ENCODE data around the gene BMP2K. TPM values are rescaled to one million over a fixed set of nuclear protein-coding genes. Genes with fewer than 3 reads are reported as not detected.
"Not testable (repeated sequence)": the region's sequence is repeated elsewhere in the genome, so short reads cannot be mapped to it uniquely, and the experiment has no call there.

Gene BMP2K
- total RNA-seq, 1 experiment from 2014 or later = 45.6 TPM

DNA sequence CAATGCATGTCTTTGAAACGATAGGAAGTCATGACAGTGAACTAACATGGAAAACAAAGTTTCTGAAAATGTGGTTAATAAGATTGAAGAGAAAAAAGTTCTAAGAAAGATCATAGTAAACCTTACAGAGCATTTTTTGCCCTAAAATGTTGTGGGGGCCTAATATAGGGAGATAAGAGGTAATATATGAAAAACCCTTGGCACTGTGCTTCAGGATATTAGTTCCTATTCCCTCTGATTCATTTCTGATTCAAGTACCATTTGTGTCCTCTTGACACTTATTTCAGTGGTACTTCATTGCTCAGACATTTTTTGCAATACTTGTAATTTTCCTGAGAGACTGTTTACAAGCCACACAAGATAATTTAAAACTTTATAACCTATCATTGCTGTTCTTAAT lies 128.0 kb downstream of the BMP2K start:
- H3K27me3 ChIP-seq (replicated peaks; ENCODE audit: control insufficient read depth, insufficient read depth, low read length) = no peaks in the 10 kb centered on the region
- no peaks in the 10 kb centered on the region; the same call in 1 of the 2 replicates for H3K4me1 ChIP-seq
- H3K4me1 Mint-ChIP-seq (ENCODE audit: low read depth, unreplicated experiment) = no peaks in the 10 kb centered on the region
- no peak overlapping the region for H3K27ac Mint-ChIP-seq (ENCODE audit: unreplicated experiment)
- no peaks in the 10 kb centered on the region for H3K36me3 ChIP-seq (ENCODE audit: control insufficient read depth, insufficient read depth, low read length)
- DNase-seq = no peak
- no peaks in the 10 kb centered on the region for H3K27me3 Mint-ChIP-seq (ENCODE audit: insufficient read depth, unreplicated experiment)
- intact Hi-C loops (cut with micrococcal nuclease; ENCODE audit: unreplicated experiment) = no loop called here
- no peaks in the 10 kb centered on the region for H3K9me3 ChIP-seq
- H3K4me3 Mint-ChIP-seq (ENCODE audit: unreplicated experiment) = no peak overlapping the region
- TF ChIP-seq, protein P1, sequence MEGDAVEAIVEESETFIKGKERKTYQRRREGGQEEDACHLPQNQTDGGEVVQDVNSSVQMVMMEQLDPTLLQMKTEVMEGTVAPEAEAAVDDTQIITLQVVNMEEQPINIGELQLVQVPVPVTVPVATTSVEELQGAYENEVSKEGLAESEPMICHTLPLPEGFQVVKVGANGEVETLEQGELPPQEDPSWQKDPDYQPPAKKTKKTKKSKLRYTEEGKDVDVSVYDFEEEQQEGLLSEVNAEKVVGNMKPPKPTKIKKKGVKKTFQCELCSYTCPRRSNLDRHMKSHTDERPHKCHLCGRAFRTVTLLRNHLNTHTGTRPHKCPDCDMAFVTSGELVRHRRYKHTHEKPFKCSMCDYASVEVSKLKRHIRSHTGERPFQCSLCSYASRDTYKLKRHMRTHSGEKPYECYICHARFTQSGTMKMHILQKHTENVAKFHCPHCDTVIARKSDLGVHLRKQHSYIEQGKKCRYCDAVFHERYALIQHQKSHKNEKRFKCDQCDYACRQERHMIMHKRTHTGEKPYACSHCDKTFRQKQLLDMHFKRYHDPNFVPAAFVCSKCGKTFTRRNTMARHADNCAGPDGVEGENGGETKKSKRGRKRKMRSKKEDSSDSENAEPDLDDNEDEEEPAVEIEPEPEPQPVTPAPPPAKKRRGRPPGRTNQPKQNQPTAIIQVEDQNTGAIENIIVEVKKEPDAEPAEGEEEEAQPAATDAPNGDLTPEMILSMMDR (IDR thresholded peaks at IDR 0.05; ENCODE audit: insufficient read depth in 1 of 2, low read depth in 1 of 2, low read length in 1 of 2, severe bottlenecking in 1 of 2, unreplicated experiment in 1 of 2) = no peak
- ChIA-PET CTCF (no interaction called here), POLR2A (no interaction called here)
- H3K36me3 Mint-ChIP-seq (ENCODE audit: insufficient read depth, unreplicated experiment) = peaks cover 5% of the 10 kb centered on the region
- no peak overlapping the region for H3K4me3 ChIP-seq (ENCODE audit: low read depth, low read length)
- H3K9me3 Mint-ChIP-seq (ENCODE audit: unreplicated experiment) = no peaks in the 10 kb centered on the region
- BruUV-seq (replicated peaks) = no TSS peak

DNA sequence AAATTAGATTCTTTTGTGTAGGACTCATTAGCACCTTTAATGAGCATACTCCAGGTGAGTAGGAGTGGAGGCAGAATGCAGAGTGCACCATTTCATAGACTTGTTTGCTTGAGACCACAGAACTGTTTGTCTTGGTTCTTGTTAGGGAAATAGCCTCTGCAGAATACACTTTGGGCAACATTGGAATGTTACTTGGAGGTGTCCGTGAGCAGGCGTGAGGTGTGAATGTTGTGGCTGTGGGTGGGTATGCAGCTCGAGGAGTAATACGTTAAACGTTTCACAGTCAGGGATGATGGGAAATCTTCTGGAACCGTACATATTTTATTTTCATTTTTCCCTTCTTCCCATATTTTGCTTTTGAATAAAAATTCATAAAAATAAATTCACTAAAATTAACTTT lies 131.5 kb downstream of the BMP2K start:
- no peaks in the 10 kb centered on the region for H3K27me3 ChIP-seq (replicated peaks; ENCODE audit: control insufficient read depth, insufficient read depth, low read length)
- Mint-ChIP-seq H3K27me3 (ENCODE audit: insufficient read depth, unreplicated experiment) (no peaks in the 10 kb centered on the region), H3K36me3 (ENCODE audit: insufficient read depth, unreplicated experiment) (peaks cover 20% of the 10 kb centered on the region), H3K27ac (ENCODE audit: unreplicated experiment) (no peak overlapping the region), H3K9me3 (ENCODE audit: unreplicated experiment) (no peaks in the 10 kb centered on the region), H3K4me1 (ENCODE audit: low read depth, unreplicated experiment) (no peaks in the 10 kb centered on the region), H3K4me3 (ENCODE audit: unreplicated experiment) (no peak overlapping the region)
- H3K4me3 ChIP-seq (ENCODE audit: low read depth, low read length) = no peak overlapping the region
- no peaks in the 10 kb centered on the region for H3K4me1 ChIP-seq
- POLR2A ChIA-PET = no interaction called here
- no peaks in the 10 kb centered on the region for H3K36me3 ChIP-seq (ENCODE audit: control insufficient read depth, insufficient read depth, low read length)
- TF ChIP-seq, protein P1 (IDR thresholded peaks at IDR 0.05; ENCODE audit: insufficient read depth in 1 of 2, low read depth in 1 of 2, low read length in 1 of 2, severe bottlenecking in 1 of 2, unreplicated experiment in 1 of 2) = no peak
- CTCF ChIA-PET = no interaction called here
- no peaks in the 10 kb centered on the region for H3K9me3 ChIP-seq
- DNase-seq = no peak
- intact Hi-C loops (cut with micrococcal nuclease; ENCODE audit: unreplicated experiment) = no loop called here
- BruUV-seq (replicated peaks) = no TSS peak

DNA sequence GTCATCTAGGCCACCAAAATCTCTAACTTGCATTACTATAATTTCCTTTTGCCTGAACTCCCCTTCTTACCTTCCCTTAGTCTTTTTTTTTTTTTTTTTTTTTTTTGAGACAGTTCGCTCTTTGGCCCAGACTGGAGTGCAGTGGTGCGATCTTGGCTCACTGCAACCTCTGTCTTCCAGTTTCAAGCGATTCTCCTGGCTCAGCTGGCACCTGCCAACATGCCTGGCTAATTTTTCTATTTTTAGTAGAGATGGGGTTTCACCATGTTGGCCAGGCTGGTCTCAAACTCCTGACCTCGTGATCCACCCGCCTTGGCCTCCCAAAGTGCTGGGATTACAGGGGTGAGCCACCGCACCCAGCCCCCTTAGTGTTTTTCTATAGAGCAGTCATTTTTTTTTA lies 132.8 kb downstream of the BMP2K start:
- POLR2A ChIA-PET; DNase-seq; H3K27ac Mint-ChIP-seq (ENCODE audit: unreplicated experiment); H3K27me3 ChIP-seq (replicated peaks; ENCODE audit: control insufficient read depth, insufficient read depth, low read length); CTCF ChIA-PET; H3K4me1 Mint-ChIP-seq (ENCODE audit: low read depth, unreplicated experiment); H3K9me3 ChIP-seq; BruUV-seq (replicated peaks); H3K9me3 Mint-ChIP-seq (ENCODE audit: unreplicated experiment); intact Hi-C loops (cut with micrococcal nuclease; ENCODE audit: unreplicated experiment); H3K4me3 Mint-ChIP-seq (ENCODE audit: unreplicated experiment); H3K4me3 ChIP-seq (ENCODE audit: low read depth, low read length); H3K36me3 ChIP-seq (ENCODE audit: control insufficient read depth, insufficient read depth, low read length); H3K27me3 Mint-ChIP-seq (ENCODE audit: insufficient read depth, unreplicated experiment); H3K4me1 ChIP-seq: not testable (repeated sequence)
- H3K36me3 Mint-ChIP-seq (ENCODE audit: insufficient read depth, unreplicated experiment) = peaks cover 20% of the 10 kb centered on the region

DNA sequence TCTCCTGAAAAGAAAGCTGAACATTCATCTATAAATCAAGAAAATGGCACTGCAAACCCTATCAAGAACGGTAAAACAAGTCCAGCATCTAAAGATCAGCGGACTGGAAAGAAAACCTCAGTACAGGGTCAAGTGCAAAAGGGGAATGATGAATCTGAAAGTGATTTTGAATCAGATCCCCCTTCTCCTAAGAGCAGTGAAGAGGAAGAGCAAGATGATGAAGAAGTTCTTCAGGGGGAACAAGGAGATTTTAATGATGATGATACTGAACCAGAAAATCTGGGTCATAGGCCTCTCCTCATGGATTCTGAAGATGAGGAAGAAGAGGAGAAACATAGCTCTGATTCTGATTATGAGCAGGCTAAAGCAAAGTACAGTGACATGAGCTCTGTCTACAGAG lies 134.5 kb downstream of the BMP2K start:
- BruUV-seq (replicated peaks) = no TSS peak
- intact Hi-C loops (cut with micrococcal nuclease; ENCODE audit: unreplicated experiment) = no loop called here
- TF ChIP-seq, protein P1 (IDR thresholded peaks at IDR 0.05; ENCODE audit: insufficient read depth in 1 of 2, low read depth in 1 of 2, low read length in 1 of 2, severe bottlenecking in 1 of 2, unreplicated experiment in 1 of 2) = no peak
- Mint-ChIP-seq H3K4me1 (ENCODE audit: low read depth, unreplicated experiment) (no peaks in the 10 kb centered on the region), H3K4me3 (ENCODE audit: unreplicated experiment) (no peak overlapping the region), H3K27me3 (ENCODE audit: insufficient read depth, unreplicated experiment) (no peaks in the 10 kb centered on the region), H3K27ac (ENCODE audit: unreplicated experiment) (no peak overlapping the region), H3K36me3 (ENCODE audit: insufficient read depth, unreplicated experiment) (peaks cover 20% of the 10 kb centered on the region), H3K9me3 (ENCODE audit: unreplicated experiment) (no peaks in the 10 kb centered on the region)
- DNase-seq = no peak
- ChIA-PET CTCF (no interaction called here), POLR2A (no interaction called here)
- Histone ChIP-seq H3K9me3 (no peaks in the 10 kb centered on the region), H3K27me3 (replicated peaks; ENCODE audit: control insufficient read depth, insufficient read depth, low read length) (no peaks in the 10 kb centered on the region), H3K4me1 (no peaks in the 10 kb centered on the region), H3K36me3 (ENCODE audit: control insufficient read depth, insufficient read depth, low read length) (no peaks in the 10 kb centered on the region), H3K4me3 (ENCODE audit: low read depth, low read length) (no peak overlapping the region)
